HG03103 (cell line): Measurements from ENCODE around the gene SMPX.

ENCODE experiments used
- ATAC-seq: cut with Tn5 transposase; IDR thresholded peaks from one replicate; pipeline ENCODE4 v1.9.1; 2021; ENCODE audit warnings: low read depth; ENCODE audit not compliant: unreplicated experiment

SMPX gene

GRCh38 chrX:21717802-21718201 is 40.1 kb downstream of the SMPX start:
- no peak for ATAC-seq

DNA sequence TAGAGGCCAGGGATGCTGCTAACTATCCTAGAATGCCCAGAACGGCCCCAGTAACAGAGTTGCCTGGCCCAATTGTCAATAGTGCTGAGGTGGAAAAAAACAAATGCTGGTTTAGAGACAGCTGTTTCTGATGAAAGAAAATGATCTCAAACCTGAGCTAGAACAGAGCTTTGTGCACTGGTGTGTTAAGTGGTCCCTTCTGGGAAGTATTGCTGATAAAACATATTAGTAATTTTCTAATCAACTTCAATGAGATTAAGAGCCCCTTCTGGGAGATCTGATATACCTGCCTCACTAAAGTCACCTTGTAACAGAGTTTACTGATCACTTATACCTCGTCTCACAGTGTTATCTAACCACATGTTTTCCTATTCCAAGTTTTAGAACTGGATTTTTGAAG is 42.1 kb downstream of the SMPX start:
- ATAC-seq: no peak

GRCh38 chrX:21715337-21715736 is 42.6 kb downstream of the SMPX start:
- ATAC-seq: no peak

- ATAC-seq: no peak
Measured at GRCh38 chrX:21711848-21712197, 46.1 kb downstream of the SMPX start.

DNA sequence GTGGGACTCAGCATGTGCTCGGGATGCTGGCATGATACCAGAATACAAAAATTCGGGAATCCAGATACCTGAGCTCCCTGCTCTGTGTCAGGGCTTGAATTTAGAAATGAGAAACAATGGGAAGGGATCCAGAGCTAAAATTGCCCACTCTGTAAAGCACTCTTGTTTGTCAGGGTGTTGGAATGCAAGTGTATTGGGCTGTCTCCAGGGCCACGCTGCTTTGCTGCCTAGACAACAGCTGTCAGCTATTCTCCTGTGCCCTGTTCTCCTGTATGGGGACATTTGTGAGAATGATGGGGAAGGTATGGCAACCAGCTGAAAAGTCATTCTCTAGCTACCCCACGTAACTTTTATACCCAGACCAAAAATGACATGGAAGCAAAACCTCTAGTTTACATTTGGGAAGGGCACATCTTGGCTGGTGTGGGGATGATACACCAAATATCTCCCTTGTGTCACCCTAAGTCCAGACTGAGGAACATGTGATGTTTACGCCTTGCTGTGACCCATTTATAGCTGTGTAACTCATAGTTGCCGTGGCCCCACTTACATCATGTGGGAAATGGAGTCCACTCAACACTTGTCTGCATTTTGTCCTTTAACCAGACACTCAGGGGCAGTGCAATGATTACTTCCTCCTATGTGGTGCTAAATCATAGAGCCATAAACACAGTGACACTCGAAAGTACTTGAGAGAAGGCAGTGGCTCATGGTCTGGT is 46.6 kb downstream of the SMPX start:
- no peak for ATAC-seq

DNA sequence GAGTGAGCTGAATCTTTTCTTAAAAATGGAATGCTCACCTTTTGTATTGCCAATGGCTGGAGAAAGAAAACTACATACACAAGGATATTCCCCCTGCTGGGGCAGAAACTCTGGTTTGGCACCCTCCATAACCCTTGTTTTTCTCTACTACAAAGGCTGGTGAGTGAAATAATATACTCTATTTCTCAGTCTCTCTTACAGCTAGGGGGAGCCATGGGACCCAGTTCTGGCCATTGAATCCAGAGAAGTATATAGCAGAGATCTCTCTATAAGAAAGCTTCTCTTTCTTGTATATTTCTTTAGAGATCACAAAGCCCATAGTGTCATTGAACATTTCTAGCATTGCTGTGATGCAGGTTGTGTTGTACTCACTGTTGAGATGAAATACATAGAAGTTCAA is 49.8 kb downstream of the SMPX start:
- ATAC-seq: no peak

DNA sequence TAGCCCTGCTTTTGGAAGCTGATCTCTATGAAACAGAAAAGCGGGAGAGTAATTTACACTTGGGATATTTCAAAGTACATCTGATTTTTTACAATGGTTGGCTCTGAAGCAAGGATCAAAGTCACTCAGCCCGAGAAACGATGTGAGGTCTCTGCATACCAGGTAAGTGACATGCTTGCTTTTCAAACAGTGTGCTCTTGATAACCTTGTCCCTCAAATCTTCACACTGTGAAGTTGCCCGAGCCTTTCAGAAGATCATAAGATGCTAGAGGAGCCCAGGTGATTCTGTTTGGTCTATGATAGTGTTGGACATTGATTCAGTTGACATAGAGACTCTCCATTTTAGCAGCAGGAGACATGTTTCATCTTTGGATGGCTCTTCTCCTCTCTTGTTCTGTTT is 52.7 kb downstream of the SMPX start:
- ATAC-seq: no peak

GRCh38 chrX:21702725-21703124 is 55.2 kb downstream of the SMPX start:
- ATAC-seq: no peak

DNA sequence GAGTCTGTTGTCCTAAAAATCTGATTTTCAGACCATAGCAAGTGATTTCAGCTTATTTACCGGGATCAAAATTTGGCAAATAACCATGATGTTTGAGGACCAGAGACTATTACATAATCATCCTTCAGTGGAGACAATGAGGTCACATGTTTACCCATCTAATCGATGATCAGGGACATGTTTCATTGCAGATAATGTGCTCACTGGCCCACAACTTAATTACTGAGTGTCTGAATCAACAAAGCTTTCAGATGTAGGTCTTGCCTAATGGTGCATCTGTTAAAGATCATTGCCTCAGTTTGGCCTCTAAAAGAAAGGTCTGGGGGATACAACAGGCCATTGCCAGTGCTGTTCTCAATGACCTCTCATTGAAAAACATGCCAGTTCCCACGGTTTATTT is 56.9 kb downstream of the SMPX start:
- ATAC-seq: no peak

GRCh38 chrX:21700275-21700674 is 57.6 kb downstream of the SMPX start:
- ATAC-seq: no peak

DNA sequence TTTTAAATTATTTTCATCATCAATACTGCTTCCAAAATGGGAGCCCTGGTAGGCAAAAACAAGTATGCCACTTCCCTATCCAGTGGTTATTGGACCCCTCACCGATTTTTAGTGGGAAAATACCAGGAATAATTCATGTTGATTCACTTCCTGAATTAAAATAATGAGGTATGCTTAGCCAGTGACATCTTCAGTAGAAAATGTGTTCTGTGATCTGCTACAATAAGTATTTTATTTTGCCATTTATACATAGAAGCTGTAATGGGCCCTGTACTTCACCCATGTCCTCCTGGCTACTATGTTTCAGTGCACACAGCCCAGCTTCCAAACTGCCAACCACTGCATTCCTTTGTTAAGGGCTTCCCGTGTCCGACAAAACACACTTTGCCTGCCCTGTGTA is 58.8 kb downstream of the SMPX start:
- ATAC-seq: no peak

- ATAC-seq: no peak
Measured at GRCh38 chrX:21698272-21698671, 59.6 kb downstream of the SMPX start.

- no peak for ATAC-seq
Measured at GRCh38 chrX:21691512-21692018, 66.4 kb downstream of the SMPX start.

- no peak for ATAC-seq
Measured at GRCh38 chrX:21683941-21684340, 74.0 kb downstream of the SMPX start.

GRCh38 chrX:21678048-21678612 is 79.8 kb downstream of the SMPX start:
- no peak for ATAC-seq

DNA sequence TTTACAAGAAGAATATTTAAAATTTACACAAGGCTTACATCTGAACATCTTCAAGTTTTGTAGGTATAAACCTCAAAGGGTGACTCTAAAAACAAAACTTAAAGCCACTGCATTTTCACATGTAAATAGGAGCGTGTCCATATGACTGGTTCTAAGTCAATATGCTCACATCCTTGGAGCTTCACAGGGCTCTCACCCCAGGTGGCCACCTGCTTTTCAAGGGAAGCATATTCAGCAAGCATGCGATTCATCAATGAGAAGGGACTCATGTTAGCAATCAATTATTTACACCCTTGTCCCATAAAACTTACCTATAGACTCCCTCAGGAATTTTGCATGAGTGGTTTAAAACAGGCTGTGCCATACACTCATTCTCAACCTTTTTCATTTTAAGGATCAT is 82.0 kb downstream of the SMPX start:
- ATAC-seq: no peak

- no peak for ATAC-seq
Measured at GRCh38 chrX:21674430-21675186, 83.3 kb downstream of the SMPX start.

GRCh38 chrX:21666679-21667078 is 91.2 kb downstream of the SMPX start:
- ATAC-seq: no peak

- ATAC-seq: no peak
Measured at GRCh38 chrX:21666252-21666651, 91.7 kb downstream of the SMPX start.

- no peak for ATAC-seq
Measured at GRCh38 chrX:21662761-21663160, 95.2 kb downstream of the SMPX start.

DNA sequence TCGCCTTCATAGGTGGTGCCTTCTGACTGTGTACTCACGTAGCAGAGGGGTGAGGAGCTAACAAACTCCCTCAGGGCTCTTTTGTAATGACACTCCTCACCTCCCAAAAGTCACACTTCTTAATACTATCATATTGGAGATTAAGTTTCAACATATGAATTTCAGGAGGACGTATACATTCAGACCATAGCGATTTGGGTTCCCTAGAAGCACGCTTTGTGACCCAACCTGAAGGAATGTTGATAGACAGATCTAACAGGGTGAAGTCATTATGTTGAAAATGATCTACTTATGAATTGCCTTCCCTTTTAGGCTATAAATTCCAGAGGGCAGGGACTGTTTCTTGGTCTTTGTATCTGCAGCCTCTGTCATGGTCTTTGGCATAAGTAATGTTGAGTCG is 96.6 kb downstream of the SMPX start:
- ATAC-seq: no peak

- ATAC-seq: no peak
Measured at GRCh38 chrX:21660156-21660555, 97.8 kb downstream of the SMPX start.
